ENCODE data around the gene KIF6. TPM values are rescaled to one million over a fixed set of nuclear protein-coding genes. Genes with fewer than 3 reads are reported as not detected.

The KIF6 gene
- total and polyA plus RNA-seq, 2 donors (not counting 1 experiment from before 2014, with no cell fraction given): not detected

DNA sequence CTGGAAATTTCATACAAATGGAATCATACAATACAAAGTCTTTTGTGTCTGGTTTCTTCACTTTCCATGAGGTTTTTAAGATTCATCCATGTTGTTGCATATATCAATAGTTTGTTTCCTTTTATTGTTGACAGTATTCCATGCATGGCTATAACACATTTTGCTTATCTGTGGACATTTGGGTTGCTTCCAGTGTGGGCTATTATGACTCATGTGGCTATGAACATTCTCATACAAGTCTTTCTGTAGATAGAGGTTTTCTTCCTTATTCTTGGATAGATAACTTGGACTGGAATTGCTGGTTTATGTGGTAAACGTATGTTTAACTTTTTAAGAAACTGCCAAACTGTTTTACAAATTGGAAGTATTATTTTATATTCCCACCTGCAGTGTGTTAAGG lies 30.0 kb upstream of the KIF6 start:
- H3K79me2 ChIP-seq (ENCODE audit: control insufficient read depth, insufficient read depth, low read length): no peaks in the 10 kb centered on the region
- no peaks in the 10 kb centered on the region for H3K9me3 Mint-ChIP-seq (ENCODE audit: insufficient read depth)
- DNase-seq (no peak), ATAC-seq (ENCODE audit: low read depth) (no peak)
- intact Hi-C loops (cut with micrococcal nuclease): no loop called here
- no peaks in the 10 kb centered on the region for H3K4me1 Mint-ChIP-seq
- no CpG with 5 or more reads among the region's 1 CpG for WGBS (ENCODE audit: insufficient coverage)
- H3K27ac ChIP-seq (ENCODE audit: low read length in 2 of 2): no peak overlapping the region
- H3K9me3 ChIP-seq (ENCODE audit: control extremely low read depth in 1 of 3, control insufficient read depth in 2 of 3, insufficient read depth in 1 of 3, low read length in 2 of 3): peaks cover 0 to 9% (median 0%) of the 10 kb centered on the region in 3 donors
- H3K27me3 ChIP-seq (replicated peaks in 1 of 4; ENCODE audit: control extremely low read depth in 1 of 4, control insufficient read depth in 3 of 4, insufficient read depth in 4 of 4, low read length in 3 of 4): no peaks in the 10 kb centered on the region
- no peak overlapping the region for H3K4me3 Mint-ChIP-seq
- no peak for TF ChIP-seq EZH2 (IDR thresholded peaks at IDR 0.05; ENCODE audit: borderline replicate concordance, insufficient read depth, low read depth, low read length, poor library complexity, severe bottlenecking)
- TF ChIP-seq, protein P1, sequence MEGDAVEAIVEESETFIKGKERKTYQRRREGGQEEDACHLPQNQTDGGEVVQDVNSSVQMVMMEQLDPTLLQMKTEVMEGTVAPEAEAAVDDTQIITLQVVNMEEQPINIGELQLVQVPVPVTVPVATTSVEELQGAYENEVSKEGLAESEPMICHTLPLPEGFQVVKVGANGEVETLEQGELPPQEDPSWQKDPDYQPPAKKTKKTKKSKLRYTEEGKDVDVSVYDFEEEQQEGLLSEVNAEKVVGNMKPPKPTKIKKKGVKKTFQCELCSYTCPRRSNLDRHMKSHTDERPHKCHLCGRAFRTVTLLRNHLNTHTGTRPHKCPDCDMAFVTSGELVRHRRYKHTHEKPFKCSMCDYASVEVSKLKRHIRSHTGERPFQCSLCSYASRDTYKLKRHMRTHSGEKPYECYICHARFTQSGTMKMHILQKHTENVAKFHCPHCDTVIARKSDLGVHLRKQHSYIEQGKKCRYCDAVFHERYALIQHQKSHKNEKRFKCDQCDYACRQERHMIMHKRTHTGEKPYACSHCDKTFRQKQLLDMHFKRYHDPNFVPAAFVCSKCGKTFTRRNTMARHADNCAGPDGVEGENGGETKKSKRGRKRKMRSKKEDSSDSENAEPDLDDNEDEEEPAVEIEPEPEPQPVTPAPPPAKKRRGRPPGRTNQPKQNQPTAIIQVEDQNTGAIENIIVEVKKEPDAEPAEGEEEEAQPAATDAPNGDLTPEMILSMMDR (IDR thresholded peaks at IDR 0.05): no peak
- H2AFZ ChIP-seq (ENCODE audit: insufficient read depth, low read depth, low read length, poor library complexity, severe bottlenecking): no peak overlapping the region
- no peak overlapping the region for H3K27ac Mint-ChIP-seq
- H3K4me2 ChIP-seq (replicated peaks; ENCODE audit: low read depth, low read length, poor library complexity, severe bottlenecking): no peak overlapping the region
- ChIA-PET CTCF (no interaction called here), POLR2A (no interaction called here)
- H4K20me1 ChIP-seq (ENCODE audit: control insufficient read depth, insufficient read depth, low read length, poor library complexity, severe bottlenecking): no peaks in the 10 kb centered on the region
- no peak overlapping the region for H3K4me3 ChIP-seq (ENCODE audit: control extremely low read depth in 1 of 5, extremely low read depth in 1 of 5, insufficient read depth in 1 of 5, low read depth in 2 of 5, low read length in 4 of 5)
- H3K36me3 ChIP-seq (replicated peaks in 1 of 2; ENCODE audit: control extremely low read depth in 1 of 2, control insufficient read depth in 1 of 2, extremely low read depth in 1 of 2, insufficient read depth in 2 of 2, low read length in 1 of 2): no peaks in the 10 kb centered on the region
- H3K27me3 Mint-ChIP-seq: peaks cover 4% of the 10 kb centered on the region
- no peak overlapping the region for H3K9ac ChIP-seq (ENCODE audit: low read length)
- H3K4me1 ChIP-seq (ENCODE audit: control insufficient read depth in 2 of 2, insufficient read depth in 2 of 2, low read length in 2 of 2): no peaks in the 10 kb centered on the region

DNA sequence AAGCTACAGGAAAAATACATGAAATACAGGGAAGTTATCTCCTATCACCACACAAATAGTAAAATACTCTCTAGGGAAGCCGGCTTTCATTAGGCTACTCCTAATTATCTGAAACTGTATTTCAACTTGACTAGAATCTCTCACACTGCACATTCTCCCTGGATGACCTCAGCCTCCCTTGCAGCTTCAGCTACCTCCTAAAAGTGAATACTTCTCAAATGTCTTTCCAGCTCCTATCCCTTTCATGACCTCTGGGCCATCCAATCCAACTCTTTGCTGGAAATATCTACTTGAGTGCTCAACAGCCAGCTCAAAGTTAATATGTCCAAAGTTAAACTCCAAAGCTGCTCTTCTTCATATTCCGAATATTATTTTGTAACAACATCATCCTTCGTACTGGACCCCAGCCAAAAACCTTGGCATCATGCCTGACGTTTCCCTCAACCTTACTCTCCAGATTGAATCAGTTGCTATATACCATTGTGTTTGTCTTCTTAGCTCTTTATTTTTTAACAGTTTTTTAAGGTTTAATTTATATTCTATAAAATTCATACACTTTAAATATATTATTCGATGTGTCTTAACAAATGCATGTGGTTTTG lies 29.4 kb upstream of the KIF6 start:
- no peak for TF ChIP-seq EZH2 (IDR thresholded peaks at IDR 0.05; ENCODE audit: borderline replicate concordance, insufficient read depth, low read depth, low read length, poor library complexity, severe bottlenecking)
- TF ChIP-seq, protein P1 (IDR thresholded peaks at IDR 0.05): no peak
- Histone ChIP-seq H3K27me3 (replicated peaks in 1 of 4; ENCODE audit: control extremely low read depth in 1 of 4, control insufficient read depth in 3 of 4, insufficient read depth in 4 of 4, low read length in 3 of 4) (no peaks in the 10 kb centered on the region), H4K20me1 (ENCODE audit: control insufficient read depth, insufficient read depth, low read length, poor library complexity, severe bottlenecking) (no peaks in the 10 kb centered on the region), H3K4me3 (ENCODE audit: control extremely low read depth in 1 of 5, extremely low read depth in 1 of 5, insufficient read depth in 1 of 5, low read depth in 2 of 5, low read length in 4 of 5) (no peak overlapping the region), H3K36me3 (replicated peaks in 1 of 2; ENCODE audit: control extremely low read depth in 1 of 2, control insufficient read depth in 1 of 2, extremely low read depth in 1 of 2, insufficient read depth in 2 of 2, low read length in 1 of 2) (no peaks in the 10 kb centered on the region), H3K9me3 (ENCODE audit: control extremely low read depth in 1 of 3, control insufficient read depth in 2 of 3, insufficient read depth in 1 of 3, low read length in 2 of 3) (peaks cover 0 to 9% (median 0%) of the 10 kb centered on the region in 3 donors), H3K4me2 (replicated peaks; ENCODE audit: low read depth, low read length, poor library complexity, severe bottlenecking) (no peak overlapping the region), H3K4me1 (ENCODE audit: control insufficient read depth in 2 of 2, insufficient read depth in 2 of 2, low read length in 2 of 2) (no peaks in the 10 kb centered on the region), H3K9ac (ENCODE audit: low read length) (no peak overlapping the region), H3K27ac (ENCODE audit: low read length in 2 of 2) (no peak overlapping the region), H2AFZ (ENCODE audit: insufficient read depth, low read depth, low read length, poor library complexity, severe bottlenecking) (no peak overlapping the region), H3K79me2 (ENCODE audit: control insufficient read depth, insufficient read depth, low read length) (no peaks in the 10 kb centered on the region)
- intact Hi-C loops (cut with micrococcal nuclease): no loop called here
- Mint-ChIP-seq H3K4me3 (no peak overlapping the region), H3K4me1 (no peaks in the 10 kb centered on the region), H3K9me3 (ENCODE audit: insufficient read depth) (no peaks in the 10 kb centered on the region), H3K27ac (no peak overlapping the region), H3K27me3 (peaks cover 4% of the 10 kb centered on the region)
- DNase-seq: no peak
- ChIA-PET CTCF (no interaction called here), POLR2A (no interaction called here)
- 100% methylated on average over 2 of the region's 5 CpGs for whole genome bisulfite sequencing (ENCODE audit: insufficient coverage)
- no peak for ATAC-seq (ENCODE audit: low read depth)

Measured in B cell (primary cell).